Type B pancreatic cell (in vitro differentiated cells): ENCODE results near the gene MARCHF4. TPM values are rescaled to one million over a fixed set of nuclear protein-coding genes. Genes with fewer than 3 reads are reported as not detected.

Source experiments
- DNase-seq: peaks from one replicate; pipeline ENCODE4 v3.0.0; 2021; ENCODE audit warnings: mixed read lengths; ENCODE audit not compliant: unreplicated experiment; ENCODE audit errors: extremely low spot score
- H3K27ac Mint-ChIP-seq: 2 replicates; pipeline ENCODE4 v1.8.0; 2021; ENCODE audit warnings: mild to moderate bottlenecking, mixed read lengths
- H3K27me3 Mint-ChIP-seq: 2 replicates; pipeline ENCODE4 v1.8.0; 2021; ENCODE audit warnings: mixed read lengths
- H3K36me3 Mint-ChIP-seq: 2 replicates; pipeline ENCODE4 v1.8.0; 2021; ENCODE audit warnings: mixed read lengths
- H3K4me1 Mint-ChIP-seq: one replicate; pipeline ENCODE4 v1.8.0; 2021; ENCODE audit warnings: mixed read lengths; ENCODE audit not compliant: unreplicated experiment
- H3K4me3 Mint-ChIP-seq: 2 replicates; pipeline ENCODE4 v1.8.0; 2021; ENCODE audit warnings: mild to moderate bottlenecking, mixed read lengths
- H3K9me3 Mint-ChIP-seq: 2 replicates; pipeline ENCODE4 v1.8.0; 2021; ENCODE audit warnings: mixed read lengths
- CTCF ChIP-seq: fragments of 200-600 bp; sonication (generic); conservative IDR thresholded peaks from 2 replicates; pipeline ENCODE4 v1.5.0; 2021; ENCODE audit warnings: antibody characterized with exemption, mild to moderate bottlenecking
- total RNA-seq: library from RNA; stranded (reverse); gene quantifications from 2 replicates; pipeline ENCODE4 v1.2.1, GENCODE V29; 2021; ENCODE audit warnings: low replicate concordance

MARCHF4 gene
- total RNA-seq, 1 donor from 2014 or later = 1.1 TPM

- Mint-ChIP-seq H3K4me3 (no peak overlapping the region), H3K4me1 (peaks cover 15% of the 10 kb centered on the region), H3K36me3 (peaks cover 14% of the 10 kb centered on the region), H3K27ac (no peak overlapping the region), H3K9me3 (no peaks in the 10 kb centered on the region), H3K27me3 (no peaks in the 10 kb centered on the region)
- no peak for DNase-seq
- TF ChIP-seq CTCF = no peak
Measured at GRCh38 chr2:216414772-216415319, 42.6 kb upstream of the MARCHF4 start.

- Mint-ChIP-seq H3K27ac (no peak overlapping the region), H3K9me3 (no peaks in the 10 kb centered on the region), H3K36me3 (peaks cover 10% of the 10 kb centered on the region), H3K4me1 (peaks cover 15% of the 10 kb centered on the region), H3K27me3 (no peaks in the 10 kb centered on the region), H3K4me3 (peak overlapping the region; percentile 100)
- no peak for DNase-seq
- TF ChIP-seq CTCF = no peak
Measured at GRCh38 chr2:216413882-216414281, 41.6 kb upstream of the MARCHF4 start.

- peak within 1 kb of the TSS; percentile 98 for H3K27ac Mint-ChIP-seq
- H3K4me3 Mint-ChIP-seq = peak within 1 kb of the TSS; percentile 100
- H3K9me3 Mint-ChIP-seq = no peaks in the 10 kb centered on the region
- peak; percentile 97 for DNase-seq
- peaks cover 11% of the 10 kb centered on the region for H3K27me3 Mint-ChIP-seq
- peaks cover 15% of the 10 kb centered on the region for H3K4me1 Mint-ChIP-seq
- TF ChIP-seq CTCF = no peak
- no peaks in the 10 kb centered on the region for H3K36me3 Mint-ChIP-seq
Measured at GRCh38 chr2:216412022-216412999, 40.0 kb upstream of the MARCHF4 start, which contains the start of gene SMARCAL1. SMARCAL1 (plus strand) TSS chr2:216412484; CDS start chr2:216414705, 2,221 bp downstream.

GRCh38 chr2:216410550-216410949 lies 38.3 kb upstream of the MARCHF4 start:
- H3K36me3 Mint-ChIP-seq = no peaks in the 10 kb centered on the region
- no peaks in the 10 kb centered on the region for H3K9me3 Mint-ChIP-seq
- no peak for DNase-seq
- H3K27me3 Mint-ChIP-seq = peaks cover 22% of the 10 kb centered on the region
- H3K4me1 Mint-ChIP-seq = peaks cover 15% of the 10 kb centered on the region
- TF ChIP-seq CTCF = no peak
- no peak overlapping the region for H3K27ac Mint-ChIP-seq
- H3K4me3 Mint-ChIP-seq = no peak overlapping the region

GRCh38 chr2:216408426-216409290 lies 36.4 kb upstream of the MARCHF4 start:
- Mint-ChIP-seq H3K4me3 (no peak overlapping the region), H3K4me1 (peaks cover 15% of the 10 kb centered on the region), H3K27me3 (peaks cover 25% of the 10 kb centered on the region), H3K9me3 (no peaks in the 10 kb centered on the region), H3K27ac (no peak overlapping the region), H3K36me3 (no peaks in the 10 kb centered on the region)
- DNase-seq = no peak
- no peak for TF ChIP-seq CTCF
